ENCODE data around the gene PNMA8C.

DNA sequence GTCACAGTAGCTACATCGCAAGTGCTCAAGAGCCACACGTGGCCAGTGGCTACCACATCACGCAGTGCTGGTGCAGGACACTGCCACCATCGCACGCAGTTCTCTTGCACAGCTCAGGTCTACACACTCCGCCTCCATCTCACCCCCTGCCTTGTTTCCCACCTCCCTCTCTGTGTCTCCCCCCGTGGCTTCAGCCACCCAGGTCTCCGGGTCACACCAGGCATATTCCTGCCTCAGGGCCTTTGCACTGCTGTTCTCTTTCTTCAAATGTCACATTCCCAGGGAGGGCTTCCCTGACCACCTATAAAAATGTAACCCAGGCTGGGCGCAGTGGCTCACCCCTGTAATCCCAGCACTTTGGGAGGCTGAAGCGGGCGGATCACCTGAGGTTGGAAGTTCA is 26.0 kb downstream of the PNMA8C start:
- TF ChIP-seq, protein P1, sequence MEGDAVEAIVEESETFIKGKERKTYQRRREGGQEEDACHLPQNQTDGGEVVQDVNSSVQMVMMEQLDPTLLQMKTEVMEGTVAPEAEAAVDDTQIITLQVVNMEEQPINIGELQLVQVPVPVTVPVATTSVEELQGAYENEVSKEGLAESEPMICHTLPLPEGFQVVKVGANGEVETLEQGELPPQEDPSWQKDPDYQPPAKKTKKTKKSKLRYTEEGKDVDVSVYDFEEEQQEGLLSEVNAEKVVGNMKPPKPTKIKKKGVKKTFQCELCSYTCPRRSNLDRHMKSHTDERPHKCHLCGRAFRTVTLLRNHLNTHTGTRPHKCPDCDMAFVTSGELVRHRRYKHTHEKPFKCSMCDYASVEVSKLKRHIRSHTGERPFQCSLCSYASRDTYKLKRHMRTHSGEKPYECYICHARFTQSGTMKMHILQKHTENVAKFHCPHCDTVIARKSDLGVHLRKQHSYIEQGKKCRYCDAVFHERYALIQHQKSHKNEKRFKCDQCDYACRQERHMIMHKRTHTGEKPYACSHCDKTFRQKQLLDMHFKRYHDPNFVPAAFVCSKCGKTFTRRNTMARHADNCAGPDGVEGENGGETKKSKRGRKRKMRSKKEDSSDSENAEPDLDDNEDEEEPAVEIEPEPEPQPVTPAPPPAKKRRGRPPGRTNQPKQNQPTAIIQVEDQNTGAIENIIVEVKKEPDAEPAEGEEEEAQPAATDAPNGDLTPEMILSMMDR (IDR thresholded peaks at IDR 0.05), result no peak
- TF ChIP-seq EP300 (IDR thresholded peaks at IDR 0.05) (no peak), POLR2A (IDR thresholded peaks at IDR 0.05) (no peak), POLR2AphosphoS5 (IDR thresholded peaks at IDR 0.05) (no peak)
